ENCODE results near the gene SPTBN4. TPM values are rescaled to one million over a fixed set of nuclear protein-coding genes. Genes with fewer than 3 reads are reported as not detected.

SPTBN4 gene
- total RNA-seq, 1 experiment from 2014 or later: 0.63 TPM

DNA sequence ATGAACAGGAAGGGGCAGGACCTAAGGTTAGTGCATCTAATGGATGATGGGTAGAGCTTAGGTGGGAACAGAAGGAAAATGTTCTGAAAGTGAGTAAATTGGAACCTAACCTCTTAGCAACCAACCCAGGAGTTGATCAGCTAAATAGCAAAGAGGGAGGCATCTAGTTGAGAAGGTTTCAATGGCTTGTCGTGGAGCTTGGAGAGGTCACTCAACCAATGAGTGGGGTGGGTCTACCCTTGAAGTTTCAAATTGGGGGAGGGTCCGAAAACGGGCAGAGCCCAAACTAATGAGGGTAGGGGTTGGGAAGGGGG is 104.2 kb downstream of the SPTBN4 start:
- peaks cover 13% of the 10 kb centered on the region for H3K4me1 Mint-ChIP-seq (ENCODE audit: insufficient read depth, unreplicated experiment)
- POLR2A ChIA-PET: interaction anchor here (0.6 to 3.6 kb wide), 15 partner anchors 8 to 649 kb away, joined by 3 to 39 read pairs (median 5); partner anchors contain the start of genes BLVRB, COQ8B, ITPKC and SERTAD1
- no peaks in the 10 kb centered on the region for H3K9me3 Mint-ChIP-seq (ENCODE audit: unreplicated experiment)
- no TSS peak for BruUV-seq (replicated peaks)
- DNase-seq (ENCODE audit: unreplicated experiment): no peak
- peak overlapping the region; percentile 39 for H3K27ac Mint-ChIP-seq (ENCODE audit: low read depth, unreplicated experiment)
- intact Hi-C loops (cut with micrococcal nuclease): no loop called here
- no peaks in the 10 kb centered on the region for H3K36me3 Mint-ChIP-seq (ENCODE audit: insufficient read depth, unreplicated experiment)
- no peaks in the 10 kb centered on the region for H3K27me3 Mint-ChIP-seq (ENCODE audit: insufficient read depth, unreplicated experiment)
- CTCF ChIA-PET: interaction anchor here (0.5 to 2.7 kb wide), 22 partner anchors 8 to 607 kb away, joined by 3 to 18 read pairs (median 4); no protein-coding TSS in a partner anchor
- TF ChIP-seq, protein P1, sequence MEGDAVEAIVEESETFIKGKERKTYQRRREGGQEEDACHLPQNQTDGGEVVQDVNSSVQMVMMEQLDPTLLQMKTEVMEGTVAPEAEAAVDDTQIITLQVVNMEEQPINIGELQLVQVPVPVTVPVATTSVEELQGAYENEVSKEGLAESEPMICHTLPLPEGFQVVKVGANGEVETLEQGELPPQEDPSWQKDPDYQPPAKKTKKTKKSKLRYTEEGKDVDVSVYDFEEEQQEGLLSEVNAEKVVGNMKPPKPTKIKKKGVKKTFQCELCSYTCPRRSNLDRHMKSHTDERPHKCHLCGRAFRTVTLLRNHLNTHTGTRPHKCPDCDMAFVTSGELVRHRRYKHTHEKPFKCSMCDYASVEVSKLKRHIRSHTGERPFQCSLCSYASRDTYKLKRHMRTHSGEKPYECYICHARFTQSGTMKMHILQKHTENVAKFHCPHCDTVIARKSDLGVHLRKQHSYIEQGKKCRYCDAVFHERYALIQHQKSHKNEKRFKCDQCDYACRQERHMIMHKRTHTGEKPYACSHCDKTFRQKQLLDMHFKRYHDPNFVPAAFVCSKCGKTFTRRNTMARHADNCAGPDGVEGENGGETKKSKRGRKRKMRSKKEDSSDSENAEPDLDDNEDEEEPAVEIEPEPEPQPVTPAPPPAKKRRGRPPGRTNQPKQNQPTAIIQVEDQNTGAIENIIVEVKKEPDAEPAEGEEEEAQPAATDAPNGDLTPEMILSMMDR (IDR thresholded peaks at IDR 0.05; ENCODE audit: unreplicated experiment): no peak
- H3K4me3 Mint-ChIP-seq (ENCODE audit: unreplicated experiment): peak overlapping the region; percentile 66

DNA sequence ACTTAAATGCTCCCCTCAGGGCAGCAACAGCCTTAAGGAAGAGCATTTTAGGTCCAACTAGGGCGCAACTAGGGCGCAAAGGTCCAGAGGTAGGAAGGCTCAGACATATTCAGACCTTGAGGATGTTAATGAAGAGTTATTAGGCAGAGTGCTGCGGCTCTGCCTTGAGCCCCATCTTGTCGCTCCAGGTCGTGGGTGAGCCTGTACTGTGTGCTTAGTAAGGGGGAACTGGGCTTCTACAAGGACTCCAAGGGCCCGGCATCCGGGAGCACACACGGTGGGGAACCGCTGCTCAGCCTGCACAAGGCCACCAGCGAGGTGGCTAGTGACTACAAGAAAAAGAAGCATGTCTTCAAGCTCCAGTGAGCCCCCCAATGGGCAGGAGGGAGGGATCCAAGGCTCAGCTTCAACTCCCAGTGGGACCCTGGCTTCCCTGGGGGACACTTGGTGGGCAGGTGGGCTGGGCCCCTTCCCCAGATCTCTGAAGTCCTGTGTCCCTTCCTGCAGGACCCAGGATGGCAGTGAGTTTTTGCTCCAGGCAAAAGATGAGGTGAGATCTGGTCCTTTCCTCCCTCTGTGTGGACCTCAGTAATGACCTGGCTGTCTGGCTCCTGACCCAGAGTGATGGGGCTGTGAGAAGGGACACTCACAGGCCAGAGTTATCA is 105.2 kb downstream of the SPTBN4 start:
- H3K36me3 Mint-ChIP-seq (ENCODE audit: insufficient read depth, unreplicated experiment): no peaks in the 10 kb centered on the region
- intact Hi-C loops (cut with micrococcal nuclease): no loop called here
- H3K9me3 Mint-ChIP-seq (ENCODE audit: unreplicated experiment): no peaks in the 10 kb centered on the region
- no peak for DNase-seq (ENCODE audit: unreplicated experiment)
- ChIA-PET CTCF (interaction anchor here (0.7 to 2.7 kb wide), 7 partner anchors 14 to 402 kb away, joined by 4 to 18 read pairs (median 7); no protein-coding TSS in a partner anchor), POLR2A (interaction anchor here (2.2 to 3.6 kb wide), 2 partner anchors 32 to 146 kb away, joined by 5 to 39 read pairs; partner anchors contain the start of gene SERTAD1)
- no TSS peak for BruUV-seq (replicated peaks)
- no peaks in the 10 kb centered on the region for H3K27me3 Mint-ChIP-seq (ENCODE audit: insufficient read depth, unreplicated experiment)
- no peak overlapping the region for H3K27ac Mint-ChIP-seq (ENCODE audit: low read depth, unreplicated experiment)
- H3K4me3 Mint-ChIP-seq (ENCODE audit: unreplicated experiment): no peak overlapping the region
- TF ChIP-seq, protein P1 (IDR thresholded peaks at IDR 0.05; ENCODE audit: unreplicated experiment): no peak
- peaks cover 13% of the 10 kb centered on the region for H3K4me1 Mint-ChIP-seq (ENCODE audit: insufficient read depth, unreplicated experiment)

DNA sequence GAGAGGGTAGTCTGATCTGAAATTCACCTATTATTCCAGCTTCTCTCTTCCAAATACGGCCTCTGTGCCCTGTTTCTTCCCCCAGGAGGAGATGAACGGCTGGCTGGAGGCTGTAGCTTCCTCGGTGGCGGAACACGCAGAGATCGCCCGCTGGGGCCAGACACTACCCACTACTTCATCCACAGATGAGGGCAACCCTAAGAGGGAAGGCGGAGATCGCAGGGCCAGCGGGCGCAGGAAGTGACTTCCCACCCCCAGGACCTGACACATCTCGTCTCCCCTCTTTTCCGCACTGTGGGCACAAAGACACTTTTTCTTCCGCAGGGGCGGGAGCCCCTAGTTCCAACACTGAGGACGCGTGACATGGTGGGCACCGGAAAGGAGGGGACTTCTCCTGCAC is 108.5 kb downstream of the SPTBN4 start:
- ChIA-PET POLR2A (no interaction called here), CTCF (interaction anchor here (0.6 to 1.5 kb wide), 3 partner anchors 11 to 27 kb away, joined by 4 to 6 read pairs (median 4); no protein-coding TSS in a partner anchor)
- peaks cover 17% of the 10 kb centered on the region for H3K4me1 Mint-ChIP-seq (ENCODE audit: insufficient read depth, unreplicated experiment)
- no peaks in the 10 kb centered on the region for H3K27me3 Mint-ChIP-seq (ENCODE audit: insufficient read depth, unreplicated experiment)
- DNase-seq (ENCODE audit: unreplicated experiment): no peak
- H3K4me3 Mint-ChIP-seq (ENCODE audit: unreplicated experiment): no peak overlapping the region
- intact Hi-C loops (cut with micrococcal nuclease): no loop called here
- TF ChIP-seq, protein P1 (IDR thresholded peaks at IDR 0.05; ENCODE audit: unreplicated experiment): no peak
- peaks cover 6% of the 10 kb centered on the region for H3K36me3 Mint-ChIP-seq (ENCODE audit: insufficient read depth, unreplicated experiment)
- H3K9me3 Mint-ChIP-seq (ENCODE audit: unreplicated experiment): no peaks in the 10 kb centered on the region
- BruUV-seq (replicated peaks): no TSS peak
- no peak overlapping the region for H3K27ac Mint-ChIP-seq (ENCODE audit: low read depth, unreplicated experiment)

DNA sequence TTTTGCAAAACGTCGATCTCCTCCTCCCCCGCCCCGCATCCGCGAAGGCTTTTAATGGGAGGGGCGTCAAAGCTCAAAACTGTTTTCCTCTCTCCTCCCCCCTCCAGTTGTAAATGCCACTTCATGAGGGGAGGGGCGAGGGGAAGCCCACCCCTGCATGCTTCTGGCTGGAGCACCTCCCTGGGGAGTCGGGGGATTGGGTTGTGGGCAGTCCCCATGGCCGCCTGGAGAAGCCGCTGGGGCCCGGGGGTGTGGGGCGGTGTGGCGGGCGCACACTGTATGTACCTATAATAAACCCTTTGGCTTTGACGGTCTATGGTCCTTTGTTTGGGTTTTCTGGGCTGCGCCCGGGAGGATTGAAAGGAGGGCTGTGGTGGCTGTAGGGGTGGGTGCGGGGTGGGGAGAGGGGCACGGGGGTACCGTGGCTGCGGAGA is 109.4 kb downstream of the SPTBN4 start:
- Mint-ChIP-seq H3K27ac (ENCODE audit: low read depth, unreplicated experiment) (peak overlapping the region; percentile 49), H3K36me3 (ENCODE audit: insufficient read depth, unreplicated experiment) (peaks cover 9% of the 10 kb centered on the region), H3K4me3 (ENCODE audit: unreplicated experiment) (peak overlapping the region; percentile 83), H3K27me3 (ENCODE audit: insufficient read depth, unreplicated experiment) (no peaks in the 10 kb centered on the region), H3K9me3 (ENCODE audit: unreplicated experiment) (no peaks in the 10 kb centered on the region), H3K4me1 (ENCODE audit: insufficient read depth, unreplicated experiment) (peaks cover 11% of the 10 kb centered on the region)
- DNase-seq (ENCODE audit: unreplicated experiment): no peak
- POLR2A ChIA-PET: no interaction called here
- BruUV-seq (replicated peaks): no TSS peak
- CTCF ChIA-PET: interaction anchor here (0.6 to 1.0 kb wide), 3 partner anchors 19 to 59 kb away, joined by 3 to 4 read pairs (median 4); no protein-coding TSS in a partner anchor
- TF ChIP-seq, protein P1 (IDR thresholded peaks at IDR 0.05; ENCODE audit: unreplicated experiment): no peak
- intact Hi-C loops (cut with micrococcal nuclease): no loop called here
